Cardiac septum (tissue), 1 donor: ENCODE measurements around the gene LY6G6F. TPM values are rescaled to one million over a fixed set of nuclear protein-coding genes. Genes with fewer than 3 reads are reported as not detected.

Experiments used
- microRNA-seq: library from miRNA; unstranded; fragments of <30 nt; microRNA quantifications from one replicate; pipeline ENCODE4 v1.2.0, GENCODE V29; 2020
- total RNA-seq: library from RNA; stranded (reverse); fragmentation: NEBNext Ultra II Directional; extraction: Animal tissue kit (Norgen Biotek cat#: 25700); gene quantifications from one replicate; pipeline ENCODE4 v1.2.1, GENCODE V29; 2021
- donor health status: DM: no; HTN: no; CAD: no.

Gene LY6G6F
- total RNA-seq, 1 donor from 2014 or later = not detected

Small RNA genes within 50 kb of the gene (microRNA-seq; reads per million reads assigned to microRNA genes)
- not detected for gene MIR4646

Other genes with a start within 250 kb of the LY6G6F start
- 1.9 TPM for gene MICB, start 208.7 kb upstream of the LY6G6F start, total RNA-seq
- not detected for gene MCCD1, start 177.9 kb upstream of the LY6G6F start, total RNA-seq
- gene DDX39B, start 164.9 kb upstream of the LY6G6F start, total RNA-seq = 201 TPM
- 2.6 TPM for gene ATP6V1G2, start 160.3 kb upstream of the LY6G6F start, total RNA-seq
- gene NFKBIL1, start 159.3 kb upstream of the LY6G6F start, total RNA-seq = 9.5 TPM
- gene LTA, start 134.6 kb upstream of the LY6G6F start, total RNA-seq = not detected
- 0.38 TPM for gene TNF, start 131.3 kb upstream of the LY6G6F start, total RNA-seq
- gene LTB, start 124.4 kb upstream of the LY6G6F start, total RNA-seq = 0.86 TPM
- 5.4 TPM for gene LST1, start 120.6 kb upstream of the LY6G6F start, total RNA-seq
- not detected for gene NCR3, start 113.9 kb upstream of the LY6G6F start, total RNA-seq
- gene AIF1, start 91.6 kb upstream of the LY6G6F start, total RNA-seq = 10.3 TPM
- gene PRRC2A, start 86.2 kb upstream of the LY6G6F start, total RNA-seq = 125 TPM
- 270 TPM for gene BAG6, start 54.2 kb upstream of the LY6G6F start, total RNA-seq
- gene APOM, start 51.0 kb upstream of the LY6G6F start, total RNA-seq = 1.4 TPM
- gene C6orf47, start 46.1 kb upstream of the LY6G6F start, total RNA-seq = 17.7 TPM
- gene GPANK1, start 41.9 kb upstream of the LY6G6F start, total RNA-seq = 13.6 TPM
- 96.3 TPM for gene CSNK2B, start 40.8 kb upstream of the LY6G6F start, total RNA-seq
- gene LY6G5B, start 36.9 kb upstream of the LY6G6F start, total RNA-seq = 6.5 TPM
- 2.9 TPM for gene LY6G5C, start 25.8 kb upstream of the LY6G6F start, total RNA-seq
- 26.9 TPM for gene ABHD16A, start 3.5 kb upstream of the LY6G6F start, total RNA-seq
- gene LY6G6D, start 8.5 kb downstream of the LY6G6F start, total RNA-seq = not detected
- gene LY6G6C, start 14.9 kb downstream of the LY6G6F start, total RNA-seq = not detected
- 0.24 TPM for gene MPIG6B, start 16.5 kb downstream of the LY6G6F start, total RNA-seq
- gene DDAH2, start 22.4 kb downstream of the LY6G6F start, total RNA-seq = 69.9 TPM
- gene CLIC1, start 29.7 kb downstream of the LY6G6F start, total RNA-seq = 131 TPM
- gene MSH5, start 33.1 kb downstream of the LY6G6F start, total RNA-seq = 1.7 TPM
- 0.86 TPM for gene SAPCD1, start 55.8 kb downstream of the LY6G6F start, total RNA-seq
- gene VWA7, start 70.5 kb downstream of the LY6G6F start, total RNA-seq = 21.5 TPM
- 35.0 TPM for gene VARS1, start 88.9 kb downstream of the LY6G6F start, total RNA-seq
- 24.0 TPM for gene LSM2, start 100.1 kb downstream of the LY6G6F start, total RNA-seq
- 2.4 TPM for gene HSPA1L, start 108.4 kb downstream of the LY6G6F start, total RNA-seq
- 296 TPM for gene HSPA1A, start 108.7 kb downstream of the LY6G6F start, total RNA-seq
- gene HSPA1B, start 120.9 kb downstream of the LY6G6F start, total RNA-seq = 221 TPM
- gene NEU1, start 156.0 kb downstream of the LY6G6F start, total RNA-seq = 19.4 TPM
- gene SLC44A4, start 172.1 kb downstream of the LY6G6F start, total RNA-seq = not detected
- gene EHMT2, start 190.8 kb downstream of the LY6G6F start, total RNA-seq = 14.5 TPM
- 5.2 TPM for gene ZBTB12, start 195.2 kb downstream of the LY6G6F start, total RNA-seq
- gene C2, start 220.9 kb downstream of the LY6G6F start, total RNA-seq = 5.1 TPM
- 5.0 TPM for gene CFB, start 239.2 kb downstream of the LY6G6F start, total RNA-seq